Lung (tissue), 12 donors: Measurements from ENCODE around the gene ZGPAT. TPM values are rescaled to one million over a fixed set of nuclear protein-coding genes. Genes with fewer than 3 reads are reported as not detected.

Source experiments
- ATAC-seq: fragments of 200-7000 bp; cut with Tn5 transposase; one replicate; pipeline ENCODE4 v1.9.1; 2020; ENCODE audit warnings: moderate number of reproducible peaks; ENCODE audit not compliant: insufficient read depth, low FRiP score
- DNase-seq, 3 donors: peaks; one replicate each; pipeline ENCODE4 v3.0.0-alpha.2; 2013 to 2017
- H3K27ac ChIP-seq, 2 donors: one replicate each; pipeline ENCODE4 v1.5.1; 2013; ENCODE audit warnings: mild to moderate bottlenecking in 2 of 2, moderate library complexity in 2 of 2, control low read depth in 1 of 2, inconsistent platforms in 1 of 2, low read depth in 1 of 2, low read length in 1 of 2
- H3K27me3 ChIP-seq, 3 donors: one replicate each; pipeline ENCODE4 v1.5.1; 2013; ENCODE audit warnings: low read length in 2 of 3; ENCODE audit not compliant: control insufficient read depth in 3 of 3, insufficient read depth in 3 of 3
- H3K36me3 ChIP-seq, 4 donors: one replicate each; pipeline ENCODE4 v1.5.1; 2013; ENCODE audit warnings: low read length in 4 of 4, mild to moderate bottlenecking in 1 of 4, moderate library complexity in 1 of 4; ENCODE audit not compliant: control insufficient read depth in 4 of 4, insufficient read depth in 4 of 4
- H3K4me1 ChIP-seq, 5 donors: one replicate each; pipeline ENCODE4 v1.5.1; 2013; ENCODE audit warnings: low read length in 5 of 5, mild to moderate bottlenecking in 2 of 5, moderate library complexity in 1 of 5; ENCODE audit not compliant: control insufficient read depth in 5 of 5, insufficient read depth in 5 of 5
- H3K4me3 ChIP-seq: one replicate; pipeline ENCODE4 v1.5.1; 2013; ENCODE audit warnings: mild to moderate bottlenecking, control low read depth, moderate library complexity
- H3K9ac ChIP-seq, 2 donors: one replicate each; pipeline ENCODE4 v1.5.1; 2013; ENCODE audit warnings: low read length in 2 of 2, control low read depth in 1 of 2; ENCODE audit not compliant: insufficient read depth in 1 of 2
- H3K9me3 ChIP-seq, 4 donors: one replicate each; pipeline ENCODE4 v1.5.1; 2013; ENCODE audit warnings: low read length in 3 of 4, mild to moderate bottlenecking in 1 of 4, moderate library complexity in 1 of 4; ENCODE audit not compliant: control insufficient read depth in 4 of 4, insufficient read depth in 3 of 4
- WGBS, 2 donors: extraction: QIAGEN DNeasy Blood & Tissue Kit; methylation state at CpG; one replicate each; pipeline ENCODE4 v1.1.7; 2013; 5-methylcytosine and 5-hydroxymethylcytosine counted together
- polyA plus RNA-seq, 2 donors: library from polyadenylated mRNA; stranded (reverse); fragments of 200-250 nt; gene quantifications; one replicate each; pipeline ENCODE4 v1.2.1, GENCODE V29; 2013
- total RNA-seq, 2 donors: library from RNA; depleted of rRNA in 1 of 2; stranded (reverse); fragments of >200 nt in 1 of 2; gene quantifications; one replicate each; pipeline ENCODE4 v1.2.1, GENCODE V29; 2014 to 2021
- TF ChIP-seq, protein P1 (sequence below): IDR thresholded peaks from 2 replicates; pipeline ENCODE4 v1.5.1; 2012; ENCODE audit warnings: mild to moderate bottlenecking; ENCODE audit errors: control extremely low read depth, extremely low read depth
- donor health status: control.
- donor health status: control.
- donor health status: Bipolar disorder and iron deficiency.
- donor health status: healthy.
- donor health status: DM: yes; HTN: yes; CAD: no.

ZGPAT gene
- total and polyA plus RNA-seq, 4 donors: 18.3 to 45.0 (median 33.7) TPM

DNA sequence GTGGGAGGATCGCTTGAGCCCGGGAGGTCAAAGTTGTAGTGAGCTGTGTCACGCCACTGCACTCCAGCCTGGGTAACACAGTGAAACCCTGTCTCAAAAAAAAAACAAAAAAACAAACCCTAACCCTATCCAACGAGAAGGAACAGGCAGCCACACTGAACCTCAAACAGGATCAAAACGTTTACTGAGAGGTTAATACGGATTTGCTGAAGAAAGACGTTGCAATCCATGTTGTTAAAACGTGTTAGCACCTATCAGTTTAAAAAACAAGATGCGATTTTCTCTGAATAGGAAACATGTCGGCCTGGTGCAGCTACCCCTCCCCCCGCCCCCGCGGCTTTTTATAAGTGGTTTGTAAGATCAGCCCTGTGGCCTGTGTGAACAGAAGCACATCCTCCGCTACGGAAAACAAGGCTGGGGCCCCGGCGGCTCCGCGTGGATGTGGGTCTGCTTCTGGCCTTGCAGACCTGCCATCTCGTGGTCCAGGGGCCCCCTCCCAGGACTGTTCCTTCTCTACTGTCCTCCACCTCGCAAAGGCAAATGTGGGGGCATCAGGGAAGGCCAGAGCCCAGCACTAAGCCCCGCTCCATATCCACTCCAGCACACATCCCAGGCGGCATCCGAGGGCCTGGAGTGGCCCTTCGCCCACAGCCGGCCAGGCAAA, 43.1 kb downstream of the ZGPAT start:
- Histone ChIP-seq H3K4me3 (no peak overlapping the region), H3K9me3 (no peaks in the 10 kb centered on the region), H3K36me3 (peaks cover 0 to 17% (median 0%) of the 10 kb centered on the region in 4 donors), H3K9ac (no peak overlapping the region), H3K27ac (no peak overlapping the region), H3K27me3 (no peaks in the 10 kb centered on the region), H3K4me1 (no peaks in the 10 kb centered on the region)
- TF ChIP-seq, protein P1, sequence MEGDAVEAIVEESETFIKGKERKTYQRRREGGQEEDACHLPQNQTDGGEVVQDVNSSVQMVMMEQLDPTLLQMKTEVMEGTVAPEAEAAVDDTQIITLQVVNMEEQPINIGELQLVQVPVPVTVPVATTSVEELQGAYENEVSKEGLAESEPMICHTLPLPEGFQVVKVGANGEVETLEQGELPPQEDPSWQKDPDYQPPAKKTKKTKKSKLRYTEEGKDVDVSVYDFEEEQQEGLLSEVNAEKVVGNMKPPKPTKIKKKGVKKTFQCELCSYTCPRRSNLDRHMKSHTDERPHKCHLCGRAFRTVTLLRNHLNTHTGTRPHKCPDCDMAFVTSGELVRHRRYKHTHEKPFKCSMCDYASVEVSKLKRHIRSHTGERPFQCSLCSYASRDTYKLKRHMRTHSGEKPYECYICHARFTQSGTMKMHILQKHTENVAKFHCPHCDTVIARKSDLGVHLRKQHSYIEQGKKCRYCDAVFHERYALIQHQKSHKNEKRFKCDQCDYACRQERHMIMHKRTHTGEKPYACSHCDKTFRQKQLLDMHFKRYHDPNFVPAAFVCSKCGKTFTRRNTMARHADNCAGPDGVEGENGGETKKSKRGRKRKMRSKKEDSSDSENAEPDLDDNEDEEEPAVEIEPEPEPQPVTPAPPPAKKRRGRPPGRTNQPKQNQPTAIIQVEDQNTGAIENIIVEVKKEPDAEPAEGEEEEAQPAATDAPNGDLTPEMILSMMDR: no peak
- 70 to 77% methylated on average over 25 to 26 of the region's 26 CpGs for WGBS, 2 donors
- DNase-seq (peak in 1 of 3 donors; percentile 10), ATAC-seq (no peak)

DNA sequence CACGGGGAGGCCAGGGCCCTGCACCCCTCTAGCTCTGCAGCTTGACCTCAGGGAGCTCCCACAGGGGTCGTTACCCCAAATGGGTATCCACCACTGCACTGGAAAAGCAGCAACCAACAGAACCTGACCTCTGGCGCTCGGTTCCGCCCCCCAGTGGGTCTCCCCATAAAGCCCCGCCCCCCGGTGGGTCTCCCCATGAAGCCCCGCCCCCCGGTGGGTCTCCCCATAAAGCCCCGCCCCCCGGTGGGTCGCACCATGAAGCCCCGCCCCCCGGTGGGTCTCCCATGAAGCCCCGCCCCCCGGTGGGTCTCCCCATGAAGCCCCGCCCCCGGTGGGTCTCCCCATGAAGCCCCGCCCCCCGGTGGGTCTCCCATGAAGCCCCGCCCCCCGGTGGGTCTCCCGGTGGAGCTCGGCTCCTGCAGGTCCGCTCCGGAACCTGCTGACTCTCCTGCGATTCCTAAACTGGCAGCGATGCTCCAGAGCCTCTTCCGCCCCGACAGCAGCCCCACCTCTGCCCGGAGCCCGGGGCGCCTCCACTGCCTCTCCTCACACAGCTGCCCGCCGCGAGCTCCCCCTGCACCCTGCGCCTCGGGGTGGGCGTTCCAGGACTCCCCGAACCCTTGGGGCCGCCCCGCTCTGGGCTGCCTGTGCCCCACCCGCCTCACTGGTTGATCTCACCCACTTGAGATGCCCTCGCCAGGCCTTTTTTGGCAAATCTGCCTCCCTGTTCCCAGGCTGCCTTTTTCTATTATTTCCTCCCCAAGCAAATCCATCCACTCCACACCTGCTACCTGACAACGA, 43.8 kb downstream of the ZGPAT start:
- Histone ChIP-seq H3K9ac (no peak overlapping the region), H3K27me3 (no peaks in the 10 kb centered on the region), H3K36me3 (peaks cover 0 to 11% (median 0%) of the 10 kb centered on the region in 4 donors), H3K4me1 (no peaks in the 10 kb centered on the region), H3K4me3 (no peak overlapping the region), H3K9me3 (no peaks in the 10 kb centered on the region), H3K27ac (no peak overlapping the region)
- no peak for ATAC-seq
- TF ChIP-seq, protein P1: no peak
- DNase-seq: peak in 1 of 3 donors; percentile 10
- 72 to 85% methylated on average over 31 to 43 of the region's 45 CpGs for WGBS, 2 donors

DNA sequence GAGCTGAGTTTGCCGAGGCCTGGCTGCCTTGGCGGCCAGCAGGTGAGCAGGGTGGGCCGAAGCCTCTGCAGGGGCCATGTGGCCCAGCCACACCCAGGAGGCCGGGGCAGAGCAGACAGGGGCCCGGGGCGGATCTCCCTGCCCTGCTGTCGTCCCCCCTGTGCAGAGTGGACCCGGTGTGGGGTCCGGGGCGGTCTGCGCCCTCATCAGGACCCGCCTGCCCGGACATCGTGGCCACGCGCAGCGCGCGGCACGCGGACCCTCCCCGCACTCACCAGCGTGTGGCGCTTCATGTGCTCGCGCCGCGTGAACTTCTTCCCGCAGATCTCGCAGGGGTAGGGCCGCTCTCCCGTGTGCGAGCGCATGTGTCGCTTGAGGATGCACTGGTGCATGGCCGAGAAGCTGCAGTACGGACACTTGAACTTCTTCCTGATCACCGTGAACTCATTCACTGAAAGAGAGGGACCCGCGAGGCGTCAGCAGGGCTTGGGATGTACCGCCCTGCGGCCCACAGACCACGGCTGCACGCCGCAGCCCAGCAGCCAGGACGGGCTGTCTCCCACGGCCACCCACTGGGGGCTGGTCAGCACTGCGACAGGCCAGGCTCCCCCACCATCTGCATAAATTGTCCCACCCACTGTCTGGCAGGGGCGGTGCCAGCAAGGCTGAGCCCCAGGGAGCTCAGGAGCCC, 44.7 kb downstream of the ZGPAT start:
- no peak for ATAC-seq
- peak in 1 of 3 donors; percentile 8 for DNase-seq
- TF ChIP-seq, protein P1: no peak
- no peak overlapping the region for H3K4me3 ChIP-seq
- WGBS, 2 donors: 93 to 94% methylated on average over 50 of the region's 50 CpGs
- no peak overlapping the region for H3K9ac ChIP-seq
- H3K36me3 ChIP-seq: peaks cover 0 to 8% (median 0%) of the 10 kb centered on the region in 4 donors
- H3K27ac ChIP-seq: no peak overlapping the region
- H3K4me1 ChIP-seq: no peaks in the 10 kb centered on the region
- no peaks in the 10 kb centered on the region for H3K27me3 ChIP-seq
- no peaks in the 10 kb centered on the region for H3K9me3 ChIP-seq
